GM19193 (cell line): ENCODE measurements around the gene PREB.

ENCODE experiments used
- POLR2A ChIP-seq: IDR thresholded peaks from 4 replicates; pipeline ENCODE4 v1.6.1; 2011; ENCODE audit not compliant: insufficient read depth, insufficient read length; ENCODE audit errors: extremely low read depth

The PREB gene

DNA sequence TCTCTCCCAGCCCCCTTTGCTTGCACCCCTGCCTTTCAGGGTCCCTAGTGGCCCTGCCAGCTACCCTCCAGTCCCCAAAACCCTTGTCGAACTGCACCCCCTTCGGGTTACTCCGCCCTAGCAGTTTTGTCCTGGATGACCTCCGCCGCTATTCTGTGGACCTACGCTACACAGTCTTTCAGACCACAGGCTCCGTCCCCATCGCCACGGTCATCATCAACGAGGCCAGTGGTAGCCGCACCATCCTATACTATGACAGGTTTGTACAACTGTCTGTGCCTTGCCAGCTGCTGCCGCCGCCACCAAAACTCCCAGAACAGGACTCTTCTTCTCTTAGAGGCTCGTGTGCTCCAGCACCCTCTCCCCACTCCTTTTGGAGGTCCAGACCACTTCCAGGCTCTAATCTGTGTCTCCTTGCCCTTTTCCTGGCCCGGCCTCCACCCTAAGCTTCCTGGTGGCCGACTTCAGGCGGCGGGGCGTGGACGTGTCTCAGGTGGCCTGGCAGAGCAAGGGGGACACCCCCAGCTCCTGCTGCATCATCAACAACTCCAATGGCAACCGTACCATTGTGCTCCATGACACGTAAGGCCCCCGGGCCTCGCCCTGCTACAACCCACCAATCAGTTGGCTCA lies 40.0 kb downstream of the PREB start:
- TF ChIP-seq POLR2A = no peak

DNA sequence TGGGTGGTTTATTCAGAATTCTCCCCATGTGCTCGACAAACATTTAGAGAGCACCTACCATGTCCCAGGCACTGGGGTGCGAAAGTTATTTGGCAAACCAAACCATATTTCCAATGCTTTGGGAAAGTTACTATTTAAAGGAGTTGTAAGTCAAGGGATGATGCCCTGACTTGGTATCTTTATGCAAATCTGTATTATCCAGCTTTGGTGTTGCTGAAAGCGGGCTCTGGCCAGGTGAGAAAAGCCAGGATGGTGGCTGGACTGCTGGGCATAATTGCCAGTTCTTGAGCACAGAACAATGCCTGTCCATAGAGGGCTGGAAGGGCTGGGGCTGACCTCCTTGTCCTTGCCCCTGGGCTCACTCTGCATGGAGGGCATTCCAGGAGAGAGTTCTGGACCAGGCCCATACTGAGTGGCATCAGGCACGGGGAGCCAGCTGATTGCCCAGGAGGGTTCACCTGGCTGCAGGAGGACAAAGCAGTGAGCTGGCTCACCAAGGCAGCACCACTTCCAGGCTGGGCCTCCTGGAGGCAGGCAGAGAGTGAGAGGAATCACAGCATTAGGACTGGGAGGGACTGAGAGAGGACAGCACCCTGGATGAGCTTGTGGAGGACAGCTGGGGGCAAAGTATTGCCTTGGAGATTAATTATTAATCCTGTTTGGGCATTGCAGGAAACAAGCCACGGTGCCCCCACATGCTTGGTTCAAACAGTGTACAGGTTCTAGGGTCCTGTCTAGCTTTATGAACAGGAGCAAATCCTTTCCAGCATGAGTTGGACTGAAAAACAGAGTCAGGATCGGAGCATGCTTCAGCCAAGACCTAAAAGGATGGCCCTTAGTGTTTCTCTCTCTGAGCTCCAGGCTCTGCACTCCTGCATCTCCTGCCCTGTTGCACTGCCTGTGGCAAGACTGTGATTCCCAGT lies 40.7 kb downstream of the PREB start:
- no peak for TF ChIP-seq POLR2A

DNA sequence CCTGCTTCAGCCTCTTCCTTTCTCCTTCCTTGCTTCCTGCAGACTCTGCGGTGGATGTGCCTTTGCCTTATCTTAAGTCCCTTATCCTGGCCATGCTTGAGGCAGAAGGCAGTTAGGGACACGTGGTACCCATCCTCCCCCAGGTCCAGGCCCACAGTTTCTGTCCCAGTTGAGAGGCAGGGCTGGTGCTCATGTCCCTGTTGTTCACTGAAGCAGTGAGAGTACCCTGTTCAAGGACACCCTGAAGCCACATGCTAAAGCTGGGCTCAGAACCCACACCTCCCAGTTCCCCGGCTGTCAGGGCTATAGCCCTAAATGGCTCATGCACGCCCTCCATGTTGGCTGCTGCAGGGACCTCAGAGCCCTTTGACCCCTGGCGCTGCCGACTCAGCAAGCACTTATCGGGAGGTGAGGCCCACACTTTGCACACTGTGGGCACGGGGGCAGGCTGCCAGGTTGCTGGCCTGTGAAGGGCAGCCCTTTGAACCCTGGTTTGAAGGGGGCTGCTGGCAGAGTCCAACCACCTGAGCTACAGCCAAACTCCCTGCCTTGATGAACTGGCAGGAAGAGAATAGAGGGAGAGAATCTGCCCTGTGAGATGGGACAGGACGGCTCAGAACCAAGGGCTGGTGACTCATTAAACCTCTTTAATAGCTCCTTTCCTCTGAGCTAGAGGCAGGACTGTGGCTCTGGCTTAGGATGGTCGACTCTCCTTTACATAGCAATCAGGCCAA lies 41.6 kb downstream of the PREB start:
- no peak for TF ChIP-seq POLR2A

DNA sequence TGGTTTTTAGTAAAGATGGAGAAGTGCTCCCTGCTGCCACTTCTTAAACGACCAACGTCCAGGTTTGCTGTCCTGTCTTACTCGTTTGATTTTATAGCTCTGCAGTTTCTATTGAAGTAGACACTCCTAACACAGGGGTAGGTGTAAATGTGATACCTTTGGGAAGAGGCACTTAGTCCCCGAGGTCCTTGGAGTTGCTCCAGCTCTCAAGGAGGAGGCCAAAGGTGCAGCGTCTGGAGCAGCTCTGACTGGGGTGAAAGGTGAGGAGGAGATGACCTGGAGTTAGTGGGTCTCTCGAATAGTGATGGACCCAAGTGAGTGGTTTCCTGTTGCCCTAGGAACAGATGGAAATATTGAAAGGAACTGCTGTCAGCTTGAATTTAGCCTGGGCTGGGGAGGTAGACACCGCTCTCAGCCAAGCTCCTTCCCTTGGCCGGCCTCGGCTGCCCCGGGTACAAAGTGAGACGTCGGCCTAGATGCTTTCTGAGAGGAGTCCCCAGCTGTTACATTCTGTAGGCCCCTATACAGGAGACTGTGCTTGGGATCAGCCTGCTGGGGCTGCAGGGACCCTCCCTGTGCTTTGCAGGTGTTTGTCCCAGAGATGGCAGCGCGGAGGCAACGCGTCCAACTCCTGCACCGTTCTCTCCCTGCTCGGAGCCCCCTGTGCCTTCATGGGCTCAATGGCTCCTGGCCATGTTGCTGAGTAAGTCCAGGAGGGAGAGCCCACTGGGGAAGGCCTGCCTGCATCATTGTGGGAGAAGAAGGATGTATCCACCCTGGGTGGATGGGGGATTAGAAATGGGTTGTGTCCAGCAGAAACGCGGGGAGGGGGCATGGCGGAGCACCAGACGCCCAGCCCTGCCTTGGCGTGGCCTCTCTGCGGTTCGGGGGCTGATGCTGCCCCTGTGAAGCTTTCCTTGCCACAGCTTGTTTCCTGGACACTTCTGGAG lies 42.4 kb downstream of the PREB start:
- no peak for TF ChIP-seq POLR2A

DNA sequence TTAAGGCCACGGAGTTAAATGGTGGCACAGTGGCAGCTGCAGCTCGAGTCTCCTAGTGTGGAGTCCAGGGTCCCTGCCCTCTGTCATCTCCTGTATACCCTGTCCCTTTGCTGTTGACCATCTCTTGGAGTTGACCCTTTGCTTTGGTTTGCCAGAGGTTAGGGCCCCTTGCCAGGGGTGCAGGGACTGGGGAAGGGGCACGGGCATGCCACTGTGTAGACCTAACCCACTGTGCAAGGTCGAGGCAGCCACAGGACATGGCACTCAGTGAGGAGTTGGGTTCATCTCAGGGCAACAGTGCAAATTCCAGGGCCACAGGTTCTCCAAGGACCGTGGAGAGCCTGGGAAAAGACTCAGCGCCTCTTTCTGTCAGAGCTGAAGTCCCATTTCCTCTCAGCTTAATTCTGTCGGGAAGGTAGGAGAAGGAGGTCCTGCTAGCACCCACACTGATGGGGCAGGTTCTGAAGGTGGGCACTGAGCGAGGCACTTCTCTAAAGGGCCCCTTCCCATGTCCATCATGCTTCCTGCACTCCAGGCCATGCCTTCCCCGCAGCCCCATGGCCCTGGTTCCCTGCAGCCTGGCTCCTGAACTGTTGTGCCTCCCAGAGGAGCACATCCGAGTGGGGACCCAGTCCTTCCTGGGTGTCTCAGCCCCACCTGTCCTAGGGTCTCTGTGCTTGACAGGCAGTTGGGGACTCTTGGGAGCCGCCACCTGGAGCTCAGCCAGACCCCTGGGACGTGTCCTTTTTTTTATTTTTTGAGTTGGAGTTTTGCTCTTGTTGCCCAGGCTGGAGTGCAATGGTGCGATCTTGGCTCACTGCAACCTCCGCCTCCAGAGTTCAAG lies 45.1 kb downstream of the PREB start:
- TF ChIP-seq POLR2A = no peak

DNA sequence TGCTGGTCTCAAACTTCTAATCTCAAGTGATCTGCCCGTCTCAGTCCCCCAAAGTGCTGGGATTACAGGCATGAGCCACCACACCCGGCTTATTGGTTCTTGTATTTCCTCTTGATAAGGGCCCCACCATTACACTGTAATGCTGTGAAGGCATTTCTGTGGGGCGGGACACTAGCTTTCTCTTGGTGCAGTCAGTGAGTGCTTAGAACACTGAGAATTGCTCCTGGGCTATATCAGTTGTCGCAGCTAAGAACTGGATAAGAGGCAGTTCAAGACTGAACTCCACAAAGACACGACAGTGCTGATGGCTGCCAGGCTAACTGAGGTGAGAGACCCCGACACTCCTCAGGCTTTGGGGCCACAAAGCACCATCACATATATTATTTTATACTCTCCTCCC lies 45.8 kb downstream of the PREB start:
- TF ChIP-seq POLR2A = no peak

DNA sequence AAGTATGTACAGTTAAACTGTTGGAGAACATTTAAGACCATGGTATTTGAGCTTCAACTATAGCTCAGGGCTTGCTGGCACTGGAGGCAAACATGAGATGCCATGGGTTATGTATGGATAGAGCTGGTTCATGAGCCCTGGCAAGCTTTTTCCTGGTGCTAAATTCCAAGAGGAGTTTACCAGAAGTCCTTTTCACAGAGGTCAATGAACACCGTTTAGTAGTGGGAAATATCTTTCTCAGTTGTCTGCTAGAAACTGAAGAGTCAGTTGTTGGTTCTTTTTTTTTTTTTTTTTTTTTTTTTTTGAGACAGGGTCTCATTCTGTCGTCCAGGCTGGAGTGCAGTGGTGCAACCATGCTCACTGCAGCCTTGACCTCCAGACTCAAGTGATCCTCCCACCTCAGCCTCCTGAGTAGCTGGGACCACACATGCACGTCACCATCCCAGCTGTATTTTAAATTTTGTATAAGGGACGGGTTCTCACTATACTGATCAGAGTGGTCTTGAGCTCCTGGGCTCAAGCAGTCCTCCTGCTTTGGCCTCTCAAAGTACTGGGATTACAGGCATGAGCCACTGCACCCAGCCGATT lies 46.5 kb downstream of the PREB start:
- no peak for TF ChIP-seq POLR2A

DNA sequence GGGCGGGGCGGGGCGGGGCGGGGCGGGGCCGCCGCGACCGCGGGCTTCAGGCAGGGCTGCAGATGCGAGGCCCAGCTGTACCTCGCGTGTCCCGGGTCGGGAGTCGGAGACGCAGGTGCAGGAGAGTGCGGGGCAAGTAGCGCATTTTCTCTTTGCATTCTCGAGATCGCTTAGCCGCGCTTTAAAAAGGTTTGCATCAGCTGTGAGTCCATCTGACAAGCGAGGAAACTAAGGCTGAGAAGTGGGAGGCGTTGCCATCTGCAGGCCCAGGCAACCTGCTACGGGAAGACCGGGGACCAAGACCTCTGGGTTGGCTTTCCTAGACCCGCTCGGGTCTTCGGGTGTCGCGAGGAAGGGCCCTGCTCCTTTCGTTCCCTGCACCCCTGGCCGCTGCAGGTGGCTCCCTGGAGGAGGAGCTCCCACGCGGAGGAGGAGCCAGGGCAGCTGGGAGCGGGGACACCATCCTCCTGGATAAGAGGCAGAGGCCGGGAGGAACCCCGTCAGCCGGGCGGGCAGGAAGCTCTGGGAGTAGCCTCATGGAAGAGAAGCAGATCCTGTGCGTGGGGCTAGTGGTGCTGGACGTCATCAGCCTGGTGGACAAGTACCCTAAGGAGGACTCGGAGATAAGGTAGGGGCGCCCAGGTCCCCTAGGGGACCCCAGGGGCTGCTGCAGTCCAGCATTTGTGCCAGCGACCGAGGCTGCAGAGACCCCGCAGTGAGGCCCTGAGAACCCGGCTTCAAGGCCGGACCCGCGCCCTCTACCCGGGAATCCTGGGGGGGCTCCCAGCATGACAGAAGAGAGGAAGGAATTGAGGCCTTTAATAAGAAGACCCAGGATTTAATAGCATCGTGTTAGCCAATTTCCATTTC lies 47.5 kb downstream of the PREB start, which contains the start of gene KHK:
Gene KHK, plus strand, starts transcription at position 49 of the 870 bp plus-strand sequence. Its CDS starts 488 bp downstream, at position 537.
- peak; percentile 36 for TF ChIP-seq POLR2A

DNA sequence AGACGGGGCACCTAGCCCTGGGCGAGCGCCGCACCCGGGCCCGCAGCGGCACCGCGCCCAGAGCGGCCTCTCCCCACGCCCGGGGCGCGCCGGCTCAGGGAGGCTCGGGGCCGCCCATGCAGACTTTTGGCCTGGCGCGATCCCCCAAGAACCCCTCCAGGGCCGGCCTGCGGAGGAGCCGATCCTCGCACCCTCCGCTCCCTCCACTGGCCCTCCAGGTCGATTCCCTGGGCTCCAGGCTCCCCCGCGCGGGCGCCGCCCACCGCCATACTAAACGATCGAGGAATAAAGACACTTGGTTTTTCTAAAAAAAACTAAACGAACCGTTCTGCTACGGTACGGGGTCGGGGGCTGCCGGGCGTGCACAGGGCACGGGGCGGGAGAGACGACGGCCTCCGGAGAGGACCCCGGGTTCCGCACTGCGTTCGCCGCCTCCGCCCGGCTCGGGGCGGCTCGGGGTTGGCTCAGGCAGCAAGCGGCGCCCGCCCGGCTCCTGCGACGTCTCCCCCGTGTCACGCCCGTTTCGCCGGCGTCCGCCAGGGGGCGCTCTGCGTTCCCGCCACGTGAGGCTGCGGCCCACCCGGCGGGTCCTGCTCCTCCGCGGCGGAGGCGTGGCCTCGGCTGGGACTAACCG lies 48.2 kb downstream of the PREB start:
- TF ChIP-seq POLR2A = peak; percentile 61

DNA sequence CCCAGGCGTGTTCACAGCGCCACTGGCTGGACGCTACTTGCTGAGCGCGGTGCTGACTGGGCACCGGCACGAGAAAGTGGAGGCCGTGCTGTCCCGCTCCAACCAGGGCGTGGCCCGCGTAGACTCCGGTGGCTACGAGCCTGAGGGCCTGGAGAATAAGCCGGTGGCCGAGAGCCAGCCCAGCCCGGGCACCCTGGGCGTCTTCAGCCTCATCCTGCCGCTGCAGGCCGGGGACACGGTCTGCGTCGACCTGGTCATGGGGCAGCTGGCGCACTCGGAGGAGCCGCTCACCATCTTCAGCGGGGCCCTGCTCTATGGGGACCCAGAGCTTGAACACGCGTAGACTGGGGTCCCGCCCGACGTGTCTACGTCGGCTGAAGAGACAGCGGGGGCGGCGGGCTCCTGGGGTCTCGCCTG lies 48.8 kb downstream of the PREB start:
- TF ChIP-seq POLR2A = no peak

DNA sequence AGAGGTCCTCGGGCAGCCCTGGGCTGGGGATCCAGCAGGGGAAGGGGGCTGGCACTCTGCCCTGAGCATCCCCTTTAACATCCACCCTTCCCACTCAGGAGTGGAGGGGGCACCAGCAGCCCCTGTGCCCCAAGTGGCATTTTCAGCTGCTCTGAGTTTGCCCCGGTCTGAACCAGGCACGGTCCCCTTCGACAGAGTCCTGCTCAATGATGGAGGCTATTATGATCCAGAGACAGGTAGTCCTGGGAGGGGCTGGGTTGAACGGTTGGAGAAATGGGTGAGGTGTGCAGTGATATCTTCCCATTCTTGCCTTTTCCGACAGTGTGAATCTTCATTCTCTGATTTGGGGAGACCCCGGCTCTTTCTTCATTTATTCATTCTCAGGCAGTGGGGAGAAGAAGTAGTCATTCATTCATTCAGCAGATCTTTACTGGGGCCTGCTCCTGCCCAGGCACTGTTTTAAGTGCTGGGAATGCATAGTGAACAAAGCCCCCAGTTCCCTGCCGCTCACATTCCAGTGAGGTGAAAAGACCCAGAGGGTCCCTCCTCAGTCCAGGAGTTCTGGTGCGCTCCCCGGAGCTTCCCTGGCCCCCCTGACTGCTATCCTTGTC lies 49.3 kb downstream of the PREB start:
- no peak for TF ChIP-seq POLR2A
